Ovary (tissue), 3 donors: ENCODE data around the gene MAGEB17.

ENCODE experiments used
- CTCF ChIP-seq, 3 donors: fragments of 450-650 bp in 2 of 3; fragments of 200-600 bp in 1 of 3; IDR thresholded peaks; one replicate each; pipeline versions ENCODE4 v1.5.1 to v1.8.0; 2016 to 2022; ENCODE audit warnings: antibody characterized with exemption in 3 of 3, mild to moderate bottlenecking in 1 of 3
- POLR2A ChIP-seq: fragments of 450-650 bp; IDR thresholded peaks from one replicate; pipeline ENCODE4 v1.6.1; 2017; ENCODE audit warnings: antibody characterized with exemption, mild to moderate bottlenecking, moderate library complexity
- donor health status: DM: no; HTN: no; CAD: no.

- no peak for TF ChIP-seq CTCF (IDR thresholded peaks at IDR 0.05)
- no peak for TF ChIP-seq POLR2A
These were observed 26.8 kb upstream of the MAGEB17 start for GRCh38 chrX:16140448-16140847.
